Smooth muscle cell of the pulmonary artery (primary cell): ENCODE data around the gene FBXO27. TPM values are rescaled to one million over a fixed set of nuclear protein-coding genes. Genes with fewer than 3 reads are reported as not detected.

ENCODE experiments used
- total RNA-seq: library from RNA; depleted of rRNA; stranded (reverse); fragments of >200 nt; gene quantifications from 2 replicates; pipeline ENCODE4 v1.2.3, GENCODE V29; 2014

Gene FBXO27
- 2.9 and 5.4 TPM in 2 replicates for total RNA-seq

GRCh38 chr19:39032063-39032918 lies at the start of gene FBXO27:
Gene FBXO27, minus strand, starts transcription at chr19:39032549. Its CDS starts 322 bp downstream, at chr19:39032227.

GRCh38 chr19:38975214-38975860 lies 57.0 kb downstream of the FBXO27 start, which contains the start of gene FBXO17:
Gene FBXO17, minus strand, starts transcription at chr19:38975742. Its CDS starts 25,423 bp downstream, at chr19:38950319.

Other genes with a start within 250 kb of the FBXO27 start
- gene LGALS7B, start 243.3 kb downstream of the FBXO27 start, total RNA-seq, result not detected in 2 replicates
- gene LGALS4, start 219.6 kb downstream of the FBXO27 start, total RNA-seq, result not detected in 2 replicates
- 30.0 and 37.6 TPM in 2 replicates for gene ECH1, start 200.8 kb downstream of the FBXO27 start, total RNA-seq
- 144 and 174 TPM in 2 replicates for gene HNRNPL, start 182.6 kb downstream of the FBXO27 start, total RNA-seq
- gene RINL, start 154.3 kb downstream of the FBXO27 start, total RNA-seq, result 1.6 and 2.6 TPM in 2 replicates
- 47.3 and 50.2 TPM in 2 replicates for gene SIRT2, start 132.9 kb downstream of the FBXO27 start, total RNA-seq
- gene NFKBIB, start 132.6 kb downstream of the FBXO27 start, total RNA-seq, result 11.2 and 15.3 TPM in 2 replicates
- gene CCER2, start 120.4 kb downstream of the FBXO27 start, total RNA-seq, result not detected in 2 replicates
- gene SARS2, start 101.8 kb downstream of the FBXO27 start, total RNA-seq, result 10.5 and 22.1 TPM in 2 replicates
- gene MRPS12, start 101.6 kb downstream of the FBXO27 start, total RNA-seq, result 20.7 and 27.4 TPM in 2 replicates
- 27.2 and 43.7 TPM in 2 replicates for gene FBXO17, start 56.8 kb downstream of the FBXO27 start, total RNA-seq
- gene ACP7, start 51.8 kb upstream of the FBXO27 start, total RNA-seq, result 0.13 and 11.4 TPM in 2 replicates
- 7.7 and 13.7 TPM in 2 replicates for gene PAK4, start 93.2 kb upstream of the FBXO27 start, total RNA-seq
- gene NCCRP1, start 164.4 kb upstream of the FBXO27 start, total RNA-seq, result not detected in 2 replicates
- gene SYCN, start 171.7 kb upstream of the FBXO27 start, total RNA-seq, result not detected in 2 replicates
- gene IFNL3, start 212.5 kb upstream of the FBXO27 start, total RNA-seq, result not detected in 2 replicates
- not detected in 2 replicates for gene IFNL4, start 216.3 kb upstream of the FBXO27 start, total RNA-seq
- not detected in 2 replicates for gene IFNL2, start 235.8 kb upstream of the FBXO27 start, total RNA-seq